HUES48 (cell line): Measurements from ENCODE around the gene TOMT.
A peak's percentile ranks its signal among the peaks of the same experiment; 100 is the strongest.

ENCODE experiments used
- H3K27ac ChIP-seq: one replicate; pipeline ENCODE4 v1.7.0; 2013; ENCODE audit warnings: low read depth, low read length, inconsistent platforms
- H3K27me3 ChIP-seq: 2 replicates; pipeline ENCODE4 v1.6.1; 2013; ENCODE audit warnings: mild to moderate bottlenecking, low read length; ENCODE audit not compliant: control insufficient read depth, insufficient read depth
- H3K36me3 ChIP-seq: 2 replicates; pipeline ENCODE4 v1.6.1; 2013; ENCODE audit warnings: low read length; ENCODE audit not compliant: control insufficient read depth, insufficient read depth
- H3K4me1 ChIP-seq: 2 replicates; pipeline ENCODE4 v1.6.1; 2013; ENCODE audit warnings: mild to moderate bottlenecking, low read length; ENCODE audit not compliant: control insufficient read depth, insufficient read depth
- H3K4me3 ChIP-seq: 2 replicates; pipeline ENCODE4 v1.5.1; 2013; ENCODE audit warnings: mild to moderate bottlenecking, low read depth, low read length
- H3K9ac ChIP-seq: 2 replicates; pipeline ENCODE4 v1.6.1; 2013; ENCODE audit warnings: mild to moderate bottlenecking, low read depth, low read length, moderate library complexity
- H3K9me3 ChIP-seq: 2 replicates; pipeline ENCODE4 v1.6.1; 2013; ENCODE audit warnings: low read length; ENCODE audit not compliant: control insufficient read depth, insufficient read depth

Gene TOMT

DNA sequence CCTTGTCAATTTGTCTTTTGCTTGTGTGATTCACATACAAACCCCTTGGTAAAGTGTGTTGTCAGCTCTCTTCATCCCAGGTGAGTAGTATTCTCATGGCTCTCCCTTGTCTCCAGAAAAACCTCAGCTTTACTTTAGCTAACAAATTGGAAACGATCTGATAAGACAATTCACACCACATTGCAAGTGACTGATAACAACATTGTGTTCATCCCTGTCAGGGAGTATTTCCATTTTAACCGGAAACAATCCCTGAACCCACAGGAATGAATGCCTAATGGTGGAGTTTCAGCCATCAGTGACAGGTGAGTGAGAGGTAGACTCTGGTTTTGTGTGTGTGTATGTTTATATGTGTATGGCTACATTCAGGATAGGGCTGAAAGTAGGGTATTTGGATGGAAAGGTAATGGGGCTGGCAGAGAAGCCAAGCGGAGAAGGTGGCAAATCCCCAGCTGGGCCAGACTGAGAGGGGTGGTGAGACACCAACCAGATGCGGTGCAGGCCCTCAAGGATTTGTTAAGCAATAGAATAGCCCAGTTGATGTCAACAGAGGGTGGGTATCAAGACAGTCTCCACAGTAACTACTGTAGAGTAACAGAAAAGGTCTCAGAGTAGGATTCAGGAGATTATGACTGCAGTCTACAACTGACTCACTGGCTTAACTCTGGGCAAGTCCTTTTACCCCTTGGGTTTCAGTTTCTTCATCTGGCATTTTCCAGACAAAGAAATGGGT lies 17.5 kb upstream of the TOMT start:
- H3K36me3 ChIP-seq, result peaks cover 9% of the 10 kb centered on the region
- no peak overlapping the region for H3K4me3 ChIP-seq
- H3K9me3 ChIP-seq, result no peaks in the 10 kb centered on the region
- peaks cover 3% of the 10 kb centered on the region; the same call in 1 of the 2 replicates for H3K4me1 ChIP-seq
- no peaks in the 10 kb centered on the region for H3K27me3 ChIP-seq
- no peak overlapping the region for H3K9ac ChIP-seq
- no peak overlapping the region for H3K27ac ChIP-seq

DNA sequence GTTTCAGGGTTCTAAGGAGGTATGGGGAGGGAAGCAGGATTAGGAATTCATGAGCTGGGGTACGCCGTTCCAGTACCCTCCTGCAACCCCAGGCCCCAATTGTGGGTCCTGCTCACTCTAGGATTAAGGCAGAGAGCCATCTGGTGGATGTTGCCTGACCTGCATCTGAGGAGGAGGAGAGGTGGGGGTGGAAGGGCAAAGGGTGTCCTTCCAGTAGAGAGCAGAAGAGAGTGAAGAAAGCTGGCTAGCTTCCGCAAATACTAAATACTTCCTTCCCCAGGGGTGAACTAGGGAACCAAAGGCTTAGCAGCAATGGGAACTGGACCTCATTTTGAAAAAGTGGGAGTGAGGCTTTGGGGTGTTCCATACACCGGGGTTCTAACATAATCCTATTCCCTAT lies 14.4 kb upstream of the TOMT start:
- Histone ChIP-seq H3K4me3 (no peak overlapping the region), H3K9ac (no peak overlapping the region), H3K27me3 (no peaks in the 10 kb centered on the region), H3K36me3 (peaks cover 24% of the 10 kb centered on the region), H3K4me1 (peaks cover 3% of the 10 kb centered on the region; the same call in 1 of the 2 replicates), H3K27ac (peak overlapping the region; percentile 42), H3K9me3 (no peaks in the 10 kb centered on the region)

DNA sequence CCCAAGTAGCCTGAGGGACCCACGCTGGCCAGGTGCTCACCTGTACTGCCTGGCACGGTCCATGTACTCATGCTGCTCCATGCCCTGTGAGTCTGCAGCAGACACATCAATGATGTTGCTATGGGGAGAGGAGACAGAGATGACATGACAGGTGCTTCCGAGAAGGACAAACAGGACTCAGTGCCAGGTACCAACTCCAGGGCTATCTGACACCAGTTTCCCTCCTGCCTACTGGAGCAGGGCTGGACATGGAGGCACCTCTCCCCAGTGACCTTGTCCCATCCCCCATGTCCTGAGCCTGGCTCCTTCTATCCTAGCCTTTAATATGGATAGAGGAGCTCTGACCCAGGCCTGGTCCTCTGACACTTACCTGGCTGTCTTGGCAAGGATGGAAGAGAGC lies 7.0 kb upstream of the TOMT start:
- Histone ChIP-seq H3K36me3 (peaks cover 60% of the 10 kb centered on the region), H3K4me1 (peaks cover 9% of the 10 kb centered on the region), H3K9ac (no peak overlapping the region)

DNA sequence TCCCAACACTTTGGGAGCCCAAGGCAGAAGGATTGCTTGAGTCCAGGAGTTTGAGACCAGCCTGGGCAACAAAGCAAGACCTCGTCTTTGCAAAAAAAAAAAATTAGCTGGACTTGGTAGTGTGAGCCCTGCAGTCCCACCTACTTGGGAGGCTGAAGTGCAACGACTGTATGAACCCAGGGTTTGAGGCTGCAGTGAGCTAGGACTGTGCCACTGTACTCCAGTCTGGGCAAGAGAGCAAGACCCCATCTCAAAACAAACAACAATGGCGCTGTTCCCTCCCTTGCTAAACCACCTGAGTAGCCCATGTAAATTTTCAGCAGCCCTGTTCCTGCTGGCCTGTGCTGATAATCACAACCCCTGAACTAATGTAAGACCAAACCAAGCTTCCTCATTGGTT lies 5.7 kb upstream of the TOMT start:
- H3K4me1 ChIP-seq, result peaks cover 12% of the 10 kb centered on the region
- peaks cover 50% of the 10 kb centered on the region for H3K36me3 ChIP-seq
- H3K27ac ChIP-seq, result no peak overlapping the region
- H3K27me3 ChIP-seq, result no peaks in the 10 kb centered on the region
- no peaks in the 10 kb centered on the region for H3K9me3 ChIP-seq
- H3K4me3 ChIP-seq, result no peak overlapping the region
- H3K9ac ChIP-seq, result no peak overlapping the region

More for the DNA sequence above, 7.0 kb upstream of the TOMT start:
- Histone ChIP-seq H3K27ac (no peak overlapping the region), H3K4me3 (no peak overlapping the region), H3K27me3 (no peaks in the 10 kb centered on the region), H3K9me3 (no peaks in the 10 kb centered on the region)

DNA sequence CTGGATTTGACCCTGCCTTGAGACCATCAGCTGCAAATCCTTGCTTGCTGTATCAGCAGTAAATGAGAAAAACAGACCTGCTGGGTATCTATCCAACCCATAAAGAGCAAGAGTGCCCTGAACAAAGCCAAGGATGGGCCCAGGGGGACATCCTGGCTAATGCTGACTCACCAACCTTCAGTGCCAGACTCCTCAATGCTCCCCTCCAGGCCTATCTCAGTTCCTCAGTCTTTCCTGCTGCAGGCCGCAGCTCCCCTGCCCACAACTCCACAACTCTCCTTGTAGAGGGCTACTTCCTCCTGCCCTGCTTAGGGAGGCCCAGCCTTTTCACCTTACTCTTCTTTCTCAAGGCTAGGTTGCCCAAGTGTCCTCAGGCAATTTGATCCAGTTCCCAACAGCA lies 5.3 kb upstream of the TOMT start:
- Histone ChIP-seq H3K27me3 (no peaks in the 10 kb centered on the region), H3K9me3 (no peaks in the 10 kb centered on the region), H3K27ac (no peak overlapping the region), H3K4me3 (no peak overlapping the region), H3K4me1 (peaks cover 12% of the 10 kb centered on the region), H3K9ac (no peak overlapping the region), H3K36me3 (peaks cover 50% of the 10 kb centered on the region)

DNA sequence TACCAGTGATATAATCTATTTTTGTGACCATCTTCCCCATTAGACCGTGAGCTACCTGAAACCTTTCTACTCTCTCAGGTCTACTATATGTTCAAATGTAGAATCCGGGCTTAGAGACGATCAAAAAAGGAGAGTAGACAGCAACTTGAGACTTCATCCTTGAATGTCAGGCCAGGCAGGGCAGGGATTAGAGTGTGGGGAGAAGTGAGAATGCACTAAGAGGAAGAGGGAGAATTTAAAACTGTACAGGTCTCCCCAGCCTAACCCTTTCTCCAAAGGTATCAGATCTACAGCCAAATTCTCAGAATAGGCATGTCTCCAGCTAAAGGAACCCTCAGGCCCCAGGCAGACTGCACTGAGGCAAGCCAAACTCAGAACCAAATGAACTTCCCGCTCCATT lies 3.6 kb upstream of the TOMT start:
- H3K36me3 ChIP-seq, result peaks cover 41% of the 10 kb centered on the region
- no peaks in the 10 kb centered on the region for H3K27me3 ChIP-seq
- no peaks in the 10 kb centered on the region for H3K9me3 ChIP-seq
- peak overlapping the region; percentile 96 for H3K9ac ChIP-seq
- H3K27ac ChIP-seq, result no peak overlapping the region
- H3K4me1 ChIP-seq, result peaks cover 12% of the 10 kb centered on the region
- H3K4me3 ChIP-seq, result peak overlapping the region; percentile 99

DNA sequence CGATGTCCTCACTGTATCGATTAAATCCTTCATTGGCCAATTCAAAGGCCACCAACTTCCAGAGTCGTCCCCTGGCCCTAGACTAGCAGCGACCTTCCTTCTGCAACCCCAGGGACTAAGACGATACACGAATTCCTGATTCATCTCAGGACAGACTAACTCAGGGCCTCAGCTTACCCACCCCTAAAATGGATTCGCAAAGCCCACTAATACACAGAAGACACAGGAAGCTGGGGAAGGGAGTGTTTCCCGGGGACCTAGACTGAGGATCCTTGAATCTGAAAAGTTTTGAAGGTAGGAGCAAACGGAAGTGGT lies 3.1 kb upstream of the TOMT start:
- H3K36me3 ChIP-seq, result peaks cover 37% of the 10 kb centered on the region
- no peaks in the 10 kb centered on the region for H3K9me3 ChIP-seq
- H3K27me3 ChIP-seq, result no peaks in the 10 kb centered on the region
- peak overlapping the region; percentile 99 for H3K4me3 ChIP-seq
- H3K27ac ChIP-seq, result peak overlapping the region; percentile 95
- H3K4me1 ChIP-seq, result peaks cover 12% of the 10 kb centered on the region
- peak overlapping the region; percentile 96 for H3K9ac ChIP-seq

DNA sequence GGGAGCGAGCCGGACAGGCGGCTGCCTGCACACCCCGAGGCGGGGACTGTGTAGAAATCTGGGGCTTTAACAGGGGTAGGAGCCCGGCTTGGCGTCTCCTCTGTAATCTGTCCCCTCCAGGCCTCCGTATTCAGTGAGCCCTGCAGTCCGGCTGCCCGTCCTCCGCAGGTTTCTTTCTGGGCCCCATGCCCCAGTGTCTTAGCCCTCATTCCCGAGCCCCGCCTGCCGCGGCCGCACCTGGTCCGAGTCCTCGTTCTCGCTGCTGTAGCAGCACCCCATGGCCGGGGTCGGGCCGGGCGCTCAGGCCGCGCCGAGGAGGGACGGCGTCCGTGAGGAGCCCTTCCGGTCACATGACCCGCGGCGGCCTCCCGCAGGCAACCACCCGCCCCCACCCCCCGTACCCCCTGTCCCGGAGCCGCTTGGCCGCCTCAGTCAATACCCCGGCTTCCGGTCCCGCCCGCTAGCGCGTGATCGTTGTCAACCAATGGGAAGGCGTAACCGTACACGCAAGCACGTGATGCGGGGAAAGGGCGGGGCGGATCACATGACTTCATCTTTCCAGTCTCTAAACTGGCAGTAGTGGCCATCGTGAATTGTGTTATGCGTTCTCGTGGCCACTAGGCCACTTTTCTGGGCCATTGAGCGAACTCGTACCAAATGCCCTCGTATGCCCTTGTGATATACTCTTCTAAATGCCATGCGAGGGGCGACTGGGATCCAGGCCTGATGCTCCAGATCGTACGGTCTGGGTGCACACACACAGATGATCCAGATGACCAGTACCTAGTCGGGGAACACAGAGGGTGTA lies 2.6 kb upstream of the TOMT start, which contains the start of gene LAMTOR1:
Gene LAMTOR1 (minus strand): TSS at position 352 of the 808 bp plus-strand sequence. CDS start 73 bp downstream, at position 279.
- Histone ChIP-seq H3K36me3 (peaks cover 31% of the 10 kb centered on the region), H3K4me1 (peaks cover 12% of the 10 kb centered on the region), H3K9ac (peak within 1 kb of the TSS; percentile 96), H3K9me3 (no peaks in the 10 kb centered on the region), H3K27ac (peak within 1 kb of the TSS; percentile 95), H3K27me3 (no peaks in the 10 kb centered on the region), H3K4me3 (peak within 1 kb of the TSS; percentile 99)

DNA sequence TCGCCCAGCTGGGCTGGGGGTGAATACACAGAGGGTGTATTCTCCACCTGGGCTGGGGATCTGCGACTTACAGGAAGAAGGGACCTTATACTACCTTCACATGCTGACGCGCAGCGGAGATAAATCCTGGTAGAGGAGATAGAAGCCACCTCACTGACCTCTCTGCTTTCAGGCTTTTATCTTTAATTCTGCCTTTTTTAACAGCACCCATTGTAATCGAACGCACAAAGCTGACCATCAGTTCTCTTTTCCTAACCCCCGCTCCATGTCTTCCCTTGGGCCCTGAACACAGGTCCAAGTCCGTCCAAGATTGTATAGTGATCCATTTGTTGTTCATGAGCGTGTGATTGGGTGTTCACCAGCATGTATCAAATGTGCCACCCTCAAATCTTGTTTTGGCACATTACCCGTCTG lies 2.0 kb upstream of the TOMT start:
- H3K9ac ChIP-seq, result peak overlapping the region; percentile 68
- peak overlapping the region; percentile 85 for H3K27ac ChIP-seq
- no peaks in the 10 kb centered on the region for H3K9me3 ChIP-seq
- H3K27me3 ChIP-seq, result no peaks in the 10 kb centered on the region
- peaks cover 12% of the 10 kb centered on the region for H3K4me1 ChIP-seq
- peaks cover 25% of the 10 kb centered on the region for H3K36me3 ChIP-seq
- peak overlapping the region; percentile 59 for H3K4me3 ChIP-seq

DNA sequence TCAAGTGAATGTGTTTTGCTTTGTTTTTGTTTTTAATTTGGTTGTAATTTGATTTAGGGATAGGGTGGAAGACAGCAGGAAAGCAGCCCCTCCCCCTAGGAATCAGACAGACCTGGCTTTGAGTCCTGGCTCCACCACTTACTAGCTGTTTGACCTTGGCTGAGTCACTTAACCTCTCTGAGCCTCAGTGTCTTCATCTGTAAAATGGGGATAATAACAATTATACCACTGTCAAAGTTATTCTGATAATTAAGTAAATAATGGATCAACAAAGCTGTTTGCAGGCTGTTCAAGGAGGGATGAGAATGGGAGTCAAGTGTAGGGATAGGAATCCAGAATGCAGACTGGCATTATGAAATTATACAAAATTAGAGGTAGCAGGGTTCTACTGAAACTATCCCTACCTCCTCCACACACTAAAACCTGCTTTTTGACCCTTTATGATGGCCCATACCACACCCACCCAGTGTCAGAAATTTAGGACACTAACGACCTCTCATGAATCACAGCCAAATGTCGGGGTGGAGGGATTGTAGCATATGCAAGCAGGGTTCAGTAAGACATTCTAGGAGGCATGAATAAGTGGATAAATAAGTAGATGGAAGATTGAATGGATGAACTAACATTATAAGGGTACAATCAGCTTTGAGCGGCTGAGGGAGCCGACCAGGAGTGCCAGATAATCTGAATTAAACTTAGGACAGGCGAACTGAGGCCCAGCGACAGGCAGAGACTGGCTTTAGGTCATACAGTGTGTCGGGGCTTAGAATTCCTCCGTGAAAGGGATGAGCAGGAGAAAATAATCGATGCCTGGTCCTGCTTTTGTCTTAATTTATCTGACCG lies 5.8 kb downstream of the TOMT start:
- Histone ChIP-seq H3K27ac (peak overlapping the region; percentile 97), H3K4me1 (peaks cover 13% of the 10 kb centered on the region), H3K27me3 (peaks cover 6% of the 10 kb centered on the region; the same call in 1 of the 2 replicates), H3K4me3 (peak overlapping the region; percentile 84), H3K9ac (peak overlapping the region; percentile 96), H3K9me3 (no peaks in the 10 kb centered on the region), H3K36me3 (peaks cover 15% of the 10 kb centered on the region; the same call in 1 of the 2 replicates)
